ENCODE measurements around the gene MRPS18A.

MRPS18A gene

DNA sequence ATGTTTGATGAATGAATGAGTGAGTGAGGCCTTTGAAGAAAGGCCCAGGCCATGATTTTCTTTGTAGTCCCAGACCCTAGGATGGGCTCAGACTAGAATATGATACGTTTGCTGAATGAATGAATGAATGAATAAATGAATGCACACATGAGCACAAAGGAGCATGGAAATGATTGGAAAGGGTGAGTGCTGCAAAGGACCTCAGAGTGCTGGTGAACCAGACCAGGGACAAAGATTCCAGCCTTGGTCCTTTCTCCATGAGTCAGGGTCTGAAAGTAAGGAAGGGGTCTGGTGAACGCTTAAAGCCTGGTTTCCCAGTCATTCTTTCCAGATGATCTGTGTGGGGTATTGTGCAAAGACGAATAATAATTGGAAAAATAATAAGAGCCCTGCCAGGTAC lies 40.0 kb upstream of the MRPS18A start:
- Histone ChIP-seq H3K9me3 (ENCODE audit: insufficient read depth, low read length) (peaks cover 8% of the 10 kb centered on the region; the same call in 1 of the 2 replicates), H3K27me3 (ENCODE audit: low read length) (no peaks in the 10 kb centered on the region), H4K20me1 (ENCODE audit: low read depth, low read length) (no peaks in the 10 kb centered on the region), H3K4me2 (ENCODE audit: low read depth, low read length, poor library complexity, severe bottlenecking) (no peak overlapping the region), H3K27ac (ENCODE audit: low read depth, low read length) (no peak overlapping the region), H3K79me2 (ENCODE audit: insufficient read depth, low read length) (no peaks in the 10 kb centered on the region), H3F3A (ENCODE audit: insufficient read depth) (peaks cover 16% of the 10 kb centered on the region), H2AFZ (ENCODE audit: low read depth, low read length, severe bottlenecking) (no peak overlapping the region), H3K36me3 (ENCODE audit: low read length) (peaks cover 12% of the 10 kb centered on the region), H3K9me2 (replicated peaks; ENCODE audit: insufficient read depth, low read length) (no peaks in the 10 kb centered on the region), H3K9ac (ENCODE audit: low read length) (no peak overlapping the region), H3K4me3 (ENCODE audit: insufficient read depth, low read length, poor library complexity, severe bottlenecking) (no peak overlapping the region)
- no peak for TF ChIP-seq EZH2phosphoT487 (conservative IDR thresholded peaks at IDR 0.05; ENCODE audit: low read length)

DNA sequence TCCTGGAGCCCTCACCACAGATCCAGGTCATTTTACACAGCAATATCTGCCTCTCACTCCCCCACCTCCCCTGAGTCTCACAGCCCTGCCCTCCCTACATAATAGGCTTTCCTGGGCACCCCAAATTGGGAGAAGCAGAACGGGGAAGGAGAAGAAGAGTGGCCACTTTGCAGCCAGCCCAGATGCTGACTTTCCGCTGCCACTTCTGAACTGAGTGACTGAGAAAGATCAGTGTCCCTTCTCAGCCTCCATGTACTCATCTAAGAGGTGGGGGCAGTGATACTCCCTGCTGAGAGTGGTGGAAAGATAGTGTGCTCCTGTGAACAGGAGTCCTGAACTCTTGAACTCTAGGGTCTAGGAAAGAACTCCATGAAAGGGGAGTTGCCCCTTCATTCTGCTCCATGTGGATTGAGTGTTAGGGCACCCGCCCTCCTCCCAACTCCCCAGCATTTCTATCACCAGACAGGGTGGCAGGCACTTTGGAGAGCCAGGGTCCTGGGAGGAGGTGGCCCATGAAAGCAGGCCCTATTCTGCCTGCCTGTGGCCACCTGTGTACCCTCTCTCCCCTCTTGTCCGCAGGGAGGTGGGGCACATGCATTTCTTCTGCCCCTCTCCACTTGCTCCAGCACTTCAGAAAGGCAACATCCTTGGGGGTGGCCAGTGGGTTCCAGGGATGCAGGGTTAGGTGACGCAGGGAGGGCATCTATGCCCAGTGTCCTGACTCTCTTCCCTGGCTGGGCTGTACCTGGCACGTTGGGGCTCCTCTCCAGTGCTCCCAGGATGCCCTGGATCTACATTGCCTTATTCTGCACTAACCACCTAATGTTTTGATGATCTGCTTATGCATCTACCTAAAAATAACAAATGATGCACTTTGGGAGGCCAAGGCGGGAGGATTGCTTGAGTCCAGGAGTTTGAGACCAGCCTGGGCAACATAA lies 38.3 kb upstream of the MRPS18A start:
- no peaks in the 10 kb centered on the region for H3K9me2 ChIP-seq (replicated peaks; ENCODE audit: insufficient read depth, low read length)
- H4K20me1 ChIP-seq (ENCODE audit: low read depth, low read length): no peaks in the 10 kb centered on the region
- H3K4me3 ChIP-seq (ENCODE audit: insufficient read depth, low read length, poor library complexity, severe bottlenecking): no peak overlapping the region
- no peaks in the 10 kb centered on the region for H3K27me3 ChIP-seq (ENCODE audit: low read length)
- H3K27ac ChIP-seq (ENCODE audit: low read depth, low read length): peak overlapping the region; percentile 6; the same call in 1 of the 2 replicates
- H2AFZ ChIP-seq (ENCODE audit: low read depth, low read length, severe bottlenecking): peak overlapping the region; percentile 7
- H3K9me3 ChIP-seq (ENCODE audit: insufficient read depth, low read length): peaks cover 3% of the 10 kb centered on the region; the same call in 1 of the 2 replicates
- TF ChIP-seq, protein P1, sequence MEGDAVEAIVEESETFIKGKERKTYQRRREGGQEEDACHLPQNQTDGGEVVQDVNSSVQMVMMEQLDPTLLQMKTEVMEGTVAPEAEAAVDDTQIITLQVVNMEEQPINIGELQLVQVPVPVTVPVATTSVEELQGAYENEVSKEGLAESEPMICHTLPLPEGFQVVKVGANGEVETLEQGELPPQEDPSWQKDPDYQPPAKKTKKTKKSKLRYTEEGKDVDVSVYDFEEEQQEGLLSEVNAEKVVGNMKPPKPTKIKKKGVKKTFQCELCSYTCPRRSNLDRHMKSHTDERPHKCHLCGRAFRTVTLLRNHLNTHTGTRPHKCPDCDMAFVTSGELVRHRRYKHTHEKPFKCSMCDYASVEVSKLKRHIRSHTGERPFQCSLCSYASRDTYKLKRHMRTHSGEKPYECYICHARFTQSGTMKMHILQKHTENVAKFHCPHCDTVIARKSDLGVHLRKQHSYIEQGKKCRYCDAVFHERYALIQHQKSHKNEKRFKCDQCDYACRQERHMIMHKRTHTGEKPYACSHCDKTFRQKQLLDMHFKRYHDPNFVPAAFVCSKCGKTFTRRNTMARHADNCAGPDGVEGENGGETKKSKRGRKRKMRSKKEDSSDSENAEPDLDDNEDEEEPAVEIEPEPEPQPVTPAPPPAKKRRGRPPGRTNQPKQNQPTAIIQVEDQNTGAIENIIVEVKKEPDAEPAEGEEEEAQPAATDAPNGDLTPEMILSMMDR (IDR thresholded peaks at IDR 0.05; ENCODE audit: insufficient read depth, low read length, poor library complexity, severe bottlenecking): no peak
- peak; percentile 91; the same call in 1 of the 2 replicates for TF ChIP-seq EZH2phosphoT487 (conservative IDR thresholded peaks at IDR 0.05; ENCODE audit: low read length)
- peaks cover 5% of the 10 kb centered on the region for H3K36me3 ChIP-seq (ENCODE audit: low read length)
- H3F3A ChIP-seq (ENCODE audit: insufficient read depth): peaks cover 11% of the 10 kb centered on the region
- H3K4me2 ChIP-seq (ENCODE audit: low read depth, low read length, poor library complexity, severe bottlenecking): peak overlapping the region; percentile 47
- peak overlapping the region; percentile 43 for H3K9ac ChIP-seq (ENCODE audit: low read length)
- no peaks in the 10 kb centered on the region for H3K79me2 ChIP-seq (ENCODE audit: insufficient read depth, low read length)

- no peaks in the 10 kb centered on the region for H3K79me2 ChIP-seq (ENCODE audit: insufficient read depth, low read length)
- H3K9me3 ChIP-seq (ENCODE audit: insufficient read depth, low read length): no peaks in the 10 kb centered on the region
- H3K27ac ChIP-seq (ENCODE audit: low read depth, low read length): peak overlapping the region; percentile 56
- no peaks in the 10 kb centered on the region for H3K36me3 ChIP-seq (ENCODE audit: low read length)
- peak overlapping the region; percentile 7 for H2AFZ ChIP-seq (ENCODE audit: low read depth, low read length, severe bottlenecking)
- H4K20me1 ChIP-seq (ENCODE audit: low read depth, low read length): no peaks in the 10 kb centered on the region
- H3F3A ChIP-seq (ENCODE audit: insufficient read depth): peaks cover 11% of the 10 kb centered on the region
- peak overlapping the region; percentile 47 for H3K4me2 ChIP-seq (ENCODE audit: low read depth, low read length, poor library complexity, severe bottlenecking)
- H3K9ac ChIP-seq (ENCODE audit: low read length): peak overlapping the region; percentile 43
- TF ChIP-seq, protein P1 (IDR thresholded peaks at IDR 0.05; ENCODE audit: insufficient read depth, low read length, poor library complexity, severe bottlenecking): no peak
- no peak for TF ChIP-seq EZH2phosphoT487 (conservative IDR thresholded peaks at IDR 0.05; ENCODE audit: low read length)
- no peaks in the 10 kb centered on the region for H3K9me2 ChIP-seq (replicated peaks; ENCODE audit: insufficient read depth, low read length)
- peak overlapping the region; percentile 2 for H3K4me3 ChIP-seq (ENCODE audit: insufficient read depth, low read length, poor library complexity, severe bottlenecking)
- H3K27me3 ChIP-seq (ENCODE audit: low read length): no peaks in the 10 kb centered on the region
Measured at GRCh38 chr6:43724914-43725642, 37.5 kb upstream of the MRPS18A start.
